K562 (cell line): ENCODE data around the gene CLDN15. TPM values are rescaled to one million over a fixed set of nuclear protein-coding genes. Genes with fewer than 3 reads are reported as not detected.

ENCODE experiments used
- E2F6 ChIP-seq, 2 experiments: IDR thresholded peaks; 2 replicates each; pipeline ENCODE4 v1.6.1; 2011; ENCODE audit warnings: borderline replicate concordance in 1 of 2, control low read depth in 1 of 2, low read depth in 1 of 2, low read length in 1 of 2, mild to moderate bottlenecking in 1 of 2, mixed read lengths in 1 of 2, moderate library complexity in 1 of 2; ENCODE audit not compliant: insufficient read depth in 1 of 2, insufficient read length in 1 of 2, poor library complexity in 1 of 2, severe bottlenecking in 1 of 2; ENCODE audit errors: extremely low read depth in 1 of 2
- GABPB2 ChIP-seq: fragments of 250-450 bp; sonication (Bioruptor Pico); conservative IDR thresholded peaks from 2 replicates; pipeline ENCODE4 v1.5.1; 2021; ENCODE audit warnings: mild to moderate bottlenecking
- ILK ChIP-seq: fragments of 450-650 bp; IDR thresholded peaks from 2 replicates; pipeline ENCODE4 v1.6.1; 2016; ENCODE audit warnings: missing genetic modification characterization, low read depth, mild to moderate bottlenecking, missing compliant biosample characterization, moderate library complexity, borderline replicate concordance
- KLF10 ChIP-seq: fragments of 250-450 bp; sonication (Bioruptor Pico); IDR thresholded peaks from 2 replicates; pipeline ENCODE4 v1.6.1; 2021; ENCODE audit warnings: matching md5 sums
- MNT ChIP-seq, 2 experiments: fragments of 450-650 bp; conservative IDR thresholded peaks; 2 replicates each; pipeline ENCODE4 v1.6.1; 2017; ENCODE audit warnings: mild to moderate bottlenecking in 2 of 2, moderate library complexity in 2 of 2
- MTA3 ChIP-seq: fragments of 450-650 bp; formaldehyde crosslinking; IDR thresholded peaks from 2 replicates; pipeline ENCODE4 v1.6.1; 2017; ENCODE audit warnings: mild to moderate bottlenecking, borderline replicate concordance
- NCOA2 ChIP-seq, 2 experiments: fragments of 450-650 bp; IDR thresholded peaks; 2 replicates each; pipeline ENCODE4 v1.6.1; 2018; ENCODE audit warnings: mild to moderate bottlenecking in 2 of 2, moderate library complexity in 1 of 2; ENCODE audit not compliant: partially characterized antibody in 2 of 2
- PCBP2 ChIP-seq: fragments of 200-400 bp; formaldehyde crosslinking; IDR thresholded peaks from 2 replicates; pipeline ENCODE4 v1.6.1; 2018; ENCODE audit warnings: low read length, low read depth, mild to moderate bottlenecking, moderate library complexity; ENCODE audit not compliant: poor library complexity, severe bottlenecking
- RHOXF2B ChIP-seq: fragments of 250-450 bp; sonication (Bioruptor Pico); conservative IDR thresholded peaks from 2 replicates; pipeline ENCODE4 v1.5.1; 2021
- SMARCA5 ChIP-seq: fragments of 450-650 bp; IDR thresholded peaks from 2 replicates; pipeline ENCODE4 v1.6.1; 2016
- SRSF9 ChIP-seq: fragments of 200-400 bp; formaldehyde crosslinking; IDR thresholded peaks from 2 replicates; pipeline ENCODE4 v1.6.1; 2017; ENCODE audit warnings: low read depth, low read length, borderline replicate concordance
- STAT6 ChIP-seq: sonication (generic); formaldehyde crosslinking; IDR thresholded peaks from 2 replicates; pipeline ENCODE4 v1.8.1; 2023; ENCODE audit warnings: mild to moderate bottlenecking, missing genetic modification reagents
- ZNF507 ChIP-seq: conservative IDR thresholded peaks from 2 replicates; pipeline ENCODE4 v1.6.1; 2017; ENCODE audit warnings: missing genetic modification characterization, missing compliant biosample characterization
- ZNF592 ChIP-seq: fragments of 450-650 bp; IDR thresholded peaks from 2 replicates; pipeline ENCODE4 v1.6.1; 2017; ENCODE audit warnings: antibody characterized with exemption, mild to moderate bottlenecking
- ZNF655 ChIP-seq: fragments of 250-450 bp; sonication (Bioruptor Pico); IDR thresholded peaks from 2 replicates; pipeline ENCODE4 v1.5.0; 2021
- polyA plus RNA-seq, 8 experiments: library from polyadenylated mRNA; depleted of rRNA in 4 of 8; stranded (reverse) in 5 of 8; unstranded in 3 of 8; fragments of >200 nt; fragmentation: Nextera tagmentation in 2 of 8; fragmentation: Illumina TruSeq in 1 of 8; extraction: Ambion mirVana in 2 of 8; extraction: Trizol in 1 of 8; gene quantifications; 2 replicates each; pipeline versions ENCODE4 v1.2.1 to v1.2.3, GENCODE V29; 2011 to 2014; ENCODE audit warnings: inconsistent platforms in 1 of 8, missing spikeins in 1 of 8
- total RNA-seq, 7 experiments: library from RNA; depleted of rRNA in 6 of 7; stranded (reverse); fragments of >200 nt in 6 of 7; fragmentation: Illumina TruSeq in 2 of 7; extraction: Trizol in 2 of 7; gene quantifications; 2 replicates each; pipeline versions ENCODE4 v1.2.1 to v1.2.3, GENCODE V29; 2011 to 2021; ENCODE audit warnings: low replicate concordance in 1 of 7

The CLDN15 gene
- total and polyA plus RNA-seq, 9 of the 15 experiments (the other 6 are each of a cell fraction or from before 2014, with no cell fraction given), result 0.32 to 14.5 (median 7.4) TPM

GRCh38 chr7:101244375-101245146, 7.0 kb upstream of the CLDN15 start, which contains the start of gene FIS1 (continued):
- no peak for TF ChIP-seq PCBP2
- peak; percentile 72 to 79 for TF ChIP-seq E2F6 (IDR thresholded peaks at IDR 0.05; ENCODE audit: borderline replicate concordance in 1 of 2, extremely low read depth in 1 of 2, insufficient read depth in 1 of 2, insufficient read length in 1 of 2, low read depth in 1 of 2, low read length in 1 of 2, poor library complexity in 1 of 2, severe bottlenecking in 1 of 2)
- no peak for TF ChIP-seq ZNF507 (tag)
- peak; percentile 45; the same call in 1 of the 2 replicates for TF ChIP-seq SMARCA5
- no peak for TF ChIP-seq NCOA2 (IDR thresholded peaks at IDR 0.05; ENCODE audit: partially characterized antibody in 2 of 2)
- TF ChIP-seq SRSF9, result no peak
- TF ChIP-seq RHOXF2B (CRISPR knock-in tag), result no peak
- peak; percentile 93 to 97 for TF ChIP-seq MNT (conservative IDR thresholded peaks at IDR 0.05)
- TF ChIP-seq ZNF592, result peak; percentile 87
- TF ChIP-seq GABPB2 (CRISPR knock-in tag), result no peak
- no peak; the same call in 1 of the 2 replicates for TF ChIP-seq STAT6 (CRISPR knock-in tag)
- TF ChIP-seq MTA3, result peak; percentile 76
- TF ChIP-seq ILK (tag), result no peak
- TF ChIP-seq ZNF655, result no peak
- TF ChIP-seq KLF10 (CRISPR knock-in tag), result no peak
